Stimulated activated CD4-positive, alpha-beta T cell treated with anti-CD3 and anti-CD28 coated beads, TNF-alpha, amount 100 ng/mL, for 24 hours (primary cell): ENCODE measurements around the gene VRK2.

Experiments
- DNase-seq, 3 experiments: peaks; one replicate each; pipeline ENCODE4 v3.0.0-alpha.2; 2020; ENCODE audit warnings: low read depth in 3 of 3

The VRK2 gene

DNA sequence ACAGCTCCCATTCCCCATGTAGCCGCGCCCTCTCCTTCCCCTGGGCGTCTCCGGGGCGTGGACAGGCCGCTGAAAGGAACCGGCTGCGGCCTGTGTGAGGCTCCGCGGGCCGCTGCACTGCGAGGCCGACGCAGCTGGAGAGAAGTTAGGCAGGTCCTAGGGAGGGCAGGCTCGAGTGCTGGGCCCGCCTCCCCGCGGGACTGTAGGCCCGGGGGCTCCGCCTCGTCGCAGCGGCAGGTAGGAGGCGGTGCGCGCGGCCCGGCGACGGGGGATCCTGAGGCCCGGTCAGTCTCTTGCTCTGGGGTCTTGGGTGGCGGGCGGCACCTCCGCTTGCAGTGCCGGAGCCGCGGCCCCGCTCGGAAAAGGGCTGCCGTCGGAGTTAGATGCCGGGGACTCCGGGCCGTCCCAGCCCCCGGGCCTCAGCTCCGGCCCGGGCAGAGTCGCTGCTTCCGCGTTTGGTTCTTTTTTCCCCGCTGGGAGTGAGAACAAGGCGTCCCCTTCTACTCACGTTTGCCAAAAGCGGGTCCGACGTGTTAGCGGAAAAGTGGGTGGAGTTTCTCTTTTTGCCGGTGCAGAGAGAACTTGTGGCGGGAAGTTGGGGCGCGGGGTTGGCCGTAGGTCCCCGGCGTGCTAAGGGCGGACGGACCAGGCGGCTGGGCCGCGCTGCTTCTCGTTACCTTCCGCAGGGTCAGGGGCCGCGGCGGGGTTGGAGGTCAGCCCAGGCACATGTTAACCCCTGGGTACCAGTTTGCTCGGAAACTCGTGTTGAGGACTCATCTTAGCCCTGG, at the start of gene VRK2:
Gene VRK2 (plus strand): TSS at position 222 of the 788 bp plus-strand sequence. CDS start 2,026 bp downstream, outside the sequence.
- DNase-seq = peak; percentile 64 to 83 (median 70)

DNA sequence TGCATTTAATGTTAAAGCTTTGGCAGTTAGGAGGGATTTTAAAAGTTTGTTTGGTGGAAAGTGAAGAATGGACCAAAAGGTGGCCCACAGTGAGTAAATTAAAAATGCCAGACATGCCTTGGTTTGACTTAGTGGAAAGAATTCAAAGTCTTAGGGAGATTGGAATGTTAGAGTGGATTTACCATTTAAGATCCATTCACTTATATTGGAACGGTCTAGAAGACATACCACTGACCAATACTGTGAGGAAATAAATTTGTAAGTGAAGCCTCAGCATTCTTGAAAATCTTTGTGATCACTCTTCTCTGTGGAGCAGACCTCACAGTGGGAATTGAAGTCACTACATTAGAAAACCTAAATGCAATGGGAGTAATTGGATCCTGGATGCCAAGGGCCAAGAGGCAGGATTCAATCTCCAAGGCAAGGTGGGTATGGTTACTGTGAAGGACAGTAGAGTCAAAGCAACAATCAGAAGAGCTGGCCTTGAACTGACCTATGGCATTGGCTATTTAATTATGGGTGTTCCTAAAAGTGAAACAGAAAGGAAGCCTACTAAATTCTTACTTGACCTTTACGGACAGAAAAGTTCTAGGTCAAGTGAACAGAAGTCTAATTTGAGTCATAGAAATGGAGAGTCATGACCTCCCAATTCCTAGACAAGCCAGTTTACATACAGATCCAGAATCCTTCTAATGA, 40.2 kb upstream of the VRK2 start:
- no peak for DNase-seq

DNA sequence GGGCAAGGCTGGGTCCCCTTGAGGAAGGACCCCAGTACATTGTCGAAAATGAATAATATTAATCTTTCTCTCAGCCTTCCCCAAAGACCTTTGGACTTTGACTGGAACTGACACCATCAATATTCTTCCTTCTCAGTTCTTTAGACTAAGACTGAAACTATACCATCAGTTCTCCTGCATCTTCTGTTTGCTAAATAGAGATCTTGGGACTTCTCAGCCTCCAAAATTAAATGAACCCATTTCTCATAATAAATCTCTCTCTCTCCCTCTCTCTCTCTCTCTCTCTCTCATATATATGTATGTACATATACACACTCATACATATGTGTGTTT, 39.7 kb upstream of the VRK2 start:
- no peak for DNase-seq

DNA sequence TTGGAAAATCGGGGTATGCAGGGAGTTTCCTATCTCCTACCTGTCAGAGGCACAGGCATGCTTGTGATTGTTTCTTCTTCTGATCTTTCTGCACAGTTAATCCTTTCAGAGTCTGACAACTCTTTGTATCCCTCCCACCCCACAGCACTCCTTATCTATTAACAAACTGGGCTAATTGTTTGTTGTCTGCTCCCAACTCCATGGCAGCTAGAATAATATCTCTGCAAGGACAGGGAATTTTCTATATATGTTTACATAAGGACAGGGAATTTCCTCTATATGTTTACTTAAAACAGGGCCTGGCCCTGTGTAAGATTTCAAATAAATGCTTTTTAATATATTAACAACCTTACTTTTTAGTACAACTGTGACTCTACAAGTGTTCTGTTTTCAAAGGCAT, 36.0 kb upstream of the VRK2 start:
- DNase-seq = no peak

DNA sequence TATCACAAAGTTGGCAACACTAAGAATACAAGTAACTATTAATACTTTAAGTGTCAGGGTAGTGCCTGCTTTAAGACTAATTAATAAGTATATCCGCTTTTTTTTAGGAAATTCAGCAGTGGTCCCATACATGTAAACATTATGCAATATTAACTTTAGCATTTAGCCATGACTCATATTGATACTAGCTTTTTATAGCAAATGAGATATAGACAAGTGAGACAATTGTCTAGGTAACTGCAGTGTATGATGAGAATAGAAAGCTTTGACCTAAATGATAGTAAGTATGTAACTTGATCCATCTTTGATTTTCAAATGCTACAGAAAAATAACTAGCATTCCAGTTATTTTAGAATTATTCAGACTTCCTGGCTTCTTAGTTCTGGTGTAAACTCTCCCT, 27.4 kb upstream of the VRK2 start:
- DNase-seq = no peak

- no peak for DNase-seq
Measured at GRCh38 chr2:58025150-58025933, 21.3 kb upstream of the VRK2 start.

DNA sequence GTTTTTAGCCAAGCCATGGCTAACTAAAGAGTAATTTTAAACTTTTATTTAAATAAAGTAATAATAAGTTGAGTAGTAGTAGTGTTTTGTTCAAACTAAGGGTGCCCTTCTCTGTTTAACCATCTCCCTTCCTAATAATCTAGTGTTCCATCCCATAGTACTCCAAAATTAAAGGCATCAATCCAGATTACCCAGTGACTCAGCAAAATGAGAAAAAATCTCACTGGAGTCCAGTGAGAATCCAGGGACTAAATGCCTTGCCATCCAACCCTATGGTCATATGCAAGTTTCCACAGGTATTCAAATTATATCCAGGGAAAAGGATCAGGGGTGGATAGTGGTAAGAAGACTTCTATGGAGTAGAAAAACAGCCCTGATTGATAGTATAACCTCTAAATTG, 19.6 kb upstream of the VRK2 start:
- no peak for DNase-seq

DNA sequence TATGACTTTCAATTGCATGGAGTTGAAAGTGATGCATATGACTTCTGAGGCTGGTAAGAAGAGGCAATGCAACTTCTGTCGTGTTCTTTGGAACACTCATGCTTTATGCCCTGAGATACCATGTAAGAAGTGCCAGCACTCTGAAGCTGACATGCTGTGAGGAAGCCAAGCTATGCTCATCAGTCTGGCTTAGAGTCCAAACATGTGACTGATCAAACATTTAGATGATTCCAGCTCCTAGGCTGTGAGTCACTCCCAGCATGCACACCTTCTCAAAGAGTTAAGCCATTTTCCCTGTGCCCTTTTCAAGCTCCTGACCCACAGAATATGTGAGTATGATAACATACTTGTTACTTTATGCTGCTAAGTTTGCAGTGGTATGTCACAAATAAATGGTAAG, 15.8 kb upstream of the VRK2 start:
- DNase-seq = no peak

DNA sequence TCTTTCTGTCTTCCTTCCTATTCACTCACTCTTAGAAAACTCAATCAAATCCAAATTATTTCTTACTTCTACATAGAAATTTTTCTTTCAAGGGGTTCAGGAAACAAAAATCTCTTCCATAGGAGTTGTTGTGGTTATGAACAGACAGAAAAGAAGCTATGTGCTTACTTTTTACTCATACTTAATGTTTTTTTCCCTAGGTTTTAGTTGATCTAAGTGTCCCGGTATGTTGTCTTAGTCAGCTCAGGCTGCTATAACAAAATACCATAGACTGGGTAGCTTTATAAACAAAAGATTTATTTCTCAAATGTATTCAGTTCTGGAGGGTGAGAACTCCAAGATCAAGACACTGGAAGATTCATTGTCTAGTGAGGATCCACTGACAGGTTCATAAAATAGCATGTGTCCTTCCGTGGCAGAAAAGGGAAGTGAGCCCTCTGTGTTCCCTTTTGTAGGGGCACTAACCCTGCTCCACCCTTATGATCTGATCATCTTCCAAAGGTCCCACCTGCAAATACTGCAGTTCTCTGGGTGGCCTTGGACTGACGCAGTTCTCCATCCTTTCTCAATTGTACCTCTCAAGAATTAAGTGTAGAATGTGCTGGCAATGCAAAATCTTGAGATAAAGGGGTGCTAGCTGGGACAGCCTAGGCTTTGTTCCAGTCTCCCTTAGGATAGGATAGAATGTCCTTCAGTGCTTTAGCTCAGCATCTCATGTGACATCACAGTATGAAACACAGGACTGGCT, 14.4 kb upstream of the VRK2 start:
- DNase-seq = no peak

- DNase-seq = no peak
Measured at GRCh38 chr2:58032764-58033080, 13.9 kb upstream of the VRK2 start.

- no peak for DNase-seq
Measured at GRCh38 chr2:58033530-58033929, 13.1 kb upstream of the VRK2 start.

DNA sequence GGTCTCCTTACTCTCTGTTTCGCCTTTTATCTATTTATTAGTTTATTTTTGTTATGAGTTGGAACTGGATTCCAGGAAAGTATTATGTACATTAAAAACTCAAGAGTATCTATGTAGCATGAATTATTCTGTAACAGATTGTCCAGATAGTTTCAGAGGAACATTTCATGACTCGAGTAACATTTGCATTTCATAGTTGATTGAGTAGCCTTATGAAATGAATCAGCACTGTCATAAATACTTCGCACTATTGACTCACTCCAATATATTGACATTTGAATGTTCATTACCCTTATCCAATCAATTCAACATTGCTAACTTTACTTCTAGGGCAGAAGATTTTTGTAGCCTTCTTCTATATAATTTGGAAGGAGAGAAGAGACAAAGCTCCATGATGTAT, 11.3 kb upstream of the VRK2 start:
- DNase-seq = no peak

GRCh38 chr2:58039170-58039611, 7.4 kb upstream of the VRK2 start:
- no peak for DNase-seq

DNA sequence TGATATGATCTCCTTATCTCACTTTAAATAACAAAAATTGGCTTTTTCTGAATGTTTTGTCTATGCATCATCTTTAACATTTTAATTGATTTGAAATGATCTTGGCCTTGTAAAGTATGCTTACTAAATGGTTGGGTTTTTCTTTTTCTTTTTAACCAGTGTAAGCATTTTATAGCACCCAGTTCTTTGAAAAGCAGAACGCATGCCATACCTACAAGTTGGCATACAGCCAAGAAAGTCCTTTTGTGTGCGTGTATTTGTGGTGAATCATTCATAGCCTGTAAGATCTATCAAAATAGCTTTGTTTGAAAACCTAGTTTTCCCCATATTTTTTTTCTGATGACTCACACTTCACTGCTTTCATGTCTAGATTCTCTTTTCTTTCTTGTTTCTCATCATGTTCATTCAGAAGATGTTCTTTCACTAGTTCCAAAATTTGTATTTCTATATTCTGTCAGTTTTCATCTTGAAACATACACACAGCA, 4.1 kb upstream of the VRK2 start:
- DNase-seq = peak in 1 of 3 experiments; percentile 16

DNA sequence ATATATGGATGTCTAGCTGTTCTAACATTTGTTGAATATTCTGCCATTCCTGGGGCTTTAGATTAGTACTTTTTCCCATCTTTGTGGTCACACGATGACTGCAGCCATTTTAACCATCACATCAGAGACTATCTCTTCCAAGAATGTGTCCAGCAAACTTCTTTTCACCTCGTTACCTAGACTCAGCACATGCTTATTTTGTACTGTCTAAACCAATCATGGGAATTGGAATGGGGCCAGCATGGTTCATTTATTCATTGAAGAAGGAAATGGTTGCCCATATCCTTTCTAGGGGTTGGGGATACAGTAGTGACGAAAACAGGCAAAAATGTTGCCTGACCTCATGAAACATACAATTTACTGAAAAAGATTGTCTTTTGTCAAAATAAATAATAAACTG, 2.5 kb upstream of the VRK2 start:
- DNase-seq = no peak

DNA sequence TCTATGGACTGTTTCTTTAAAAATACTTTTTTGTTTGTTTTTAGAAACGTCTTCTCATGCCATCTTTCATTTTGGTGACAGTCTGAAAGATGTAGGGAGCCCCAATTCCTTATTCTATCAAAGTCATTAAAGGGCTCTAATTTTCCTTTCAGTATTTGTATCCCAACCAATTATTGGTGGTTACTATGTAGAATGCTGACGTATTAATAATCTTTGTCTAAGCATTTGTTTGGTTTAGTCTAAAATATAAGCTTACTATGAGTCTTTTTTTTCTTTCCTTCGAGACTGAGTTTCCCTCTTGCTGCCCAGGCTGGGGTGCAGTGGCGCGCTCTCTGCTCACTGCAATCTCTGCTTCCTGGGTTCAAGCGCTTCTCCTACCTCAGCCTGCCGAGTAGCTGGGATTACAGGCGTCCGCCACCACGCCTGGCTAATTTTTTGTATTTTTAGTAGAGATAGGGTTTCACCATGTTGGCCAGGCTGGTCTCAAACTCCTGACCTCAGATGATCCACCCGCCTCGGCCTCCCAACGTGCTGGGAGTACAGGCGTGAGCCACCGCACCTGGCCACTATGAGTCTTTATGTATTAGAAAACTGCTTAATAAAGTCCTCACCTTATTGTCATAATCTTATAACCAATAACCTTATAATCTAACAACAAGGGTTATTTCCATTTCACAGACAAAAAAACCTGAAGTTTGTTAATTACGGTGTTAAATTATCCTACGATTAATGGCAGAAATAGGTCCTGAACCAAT, 849 bp upstream of the VRK2 start:
- no peak for DNase-seq

- no peak for DNase-seq
Measured at GRCh38 chr2:58046335-58046584, 346 bp upstream of the VRK2 start.

DNA sequence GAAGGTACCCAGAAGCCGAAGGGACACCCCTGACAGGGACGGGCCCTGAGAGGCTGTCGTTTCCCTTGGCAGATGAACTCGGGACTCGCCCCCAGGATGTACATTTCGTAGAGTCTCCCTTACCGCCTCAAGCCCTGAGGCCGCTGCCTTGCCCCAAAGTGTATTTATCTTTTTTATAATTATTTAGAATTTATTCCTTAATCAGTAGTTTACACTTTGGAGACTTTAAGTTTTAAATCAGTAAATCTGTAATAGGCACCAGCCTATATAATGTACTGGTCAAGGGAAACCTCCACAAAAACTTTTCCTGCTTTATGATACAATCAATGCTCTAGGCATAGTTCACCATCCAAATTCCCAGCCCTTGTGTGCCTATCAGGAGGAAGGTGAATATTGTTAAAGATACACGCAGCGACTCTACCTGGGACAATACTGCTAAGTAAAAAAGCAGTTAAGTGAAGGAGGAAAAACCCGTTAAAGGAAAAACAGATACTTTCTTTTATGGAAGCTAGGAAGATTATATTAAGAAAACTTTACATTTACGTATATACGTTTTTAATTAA, 848 bp downstream of the VRK2 start:
- no peak for DNase-seq

DNA sequence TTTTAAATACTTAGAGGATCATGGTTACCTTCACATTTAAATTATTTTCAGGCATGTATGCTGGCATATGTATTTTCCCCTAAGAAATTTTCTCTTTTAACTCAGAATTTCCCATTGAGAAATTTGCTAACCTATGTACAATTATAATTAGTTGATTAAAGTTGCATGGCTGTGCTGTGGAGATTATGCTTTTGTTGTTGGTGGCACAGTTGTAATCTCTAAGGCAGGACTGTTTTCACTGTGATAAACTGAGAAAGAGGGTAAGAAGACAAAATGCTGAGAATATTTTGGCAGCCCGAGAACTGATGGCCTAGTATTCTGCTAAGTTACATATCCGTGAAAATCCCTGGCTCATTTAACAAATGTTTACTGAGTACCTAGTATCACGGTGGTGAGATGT, 1.4 kb downstream of the VRK2 start:
- DNase-seq = no peak

DNA sequence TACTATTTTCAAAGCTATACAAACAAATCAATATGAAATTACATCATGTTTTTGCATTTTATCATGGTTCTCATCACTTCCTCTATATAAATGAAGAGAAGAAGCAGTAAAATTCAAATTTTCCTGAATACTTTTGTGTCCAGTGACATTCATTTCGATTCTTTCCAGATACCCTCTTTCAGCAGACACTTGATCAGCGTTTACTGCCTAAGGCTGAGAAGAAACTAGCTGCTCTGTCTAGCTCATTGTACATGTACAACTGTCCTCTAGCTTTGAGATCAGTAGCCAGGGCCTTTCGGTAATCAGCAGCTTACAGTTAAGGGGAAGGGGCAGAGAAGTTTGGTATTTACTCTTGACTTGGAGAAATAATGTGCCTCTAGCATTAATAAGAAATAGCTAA, 4.8 kb downstream of the VRK2 start:
- DNase-seq = no peak

GRCh38 chr2:58052978-58053377, 6.4 kb downstream of the VRK2 start:
- DNase-seq = no peak
